Germinal center (tissue), 1 donor: ENCODE data around the gene COL1A2.

Experiments used
- DNase-seq: peaks from one replicate; pipeline ENCODE4 v3.0.0; 2012; ENCODE audit warnings: mixed read lengths, low spot score

The COL1A2 gene

GRCh38 chr7:94411188-94411466 lies 16.4 kb downstream of the COL1A2 start:
- no peak for DNase-seq

- DNase-seq, result no peak
These were observed 18.1 kb downstream of the COL1A2 start for GRCh38 chr7:94412762-94413322.

- no peak for DNase-seq
These were observed 19.8 kb downstream of the COL1A2 start for GRCh38 chr7:94414481-94414880.

GRCh38 chr7:94414980-94415379 lies 20.3 kb downstream of the COL1A2 start:
- DNase-seq, result no peak

GRCh38 chr7:94417306-94417705 lies 22.6 kb downstream of the COL1A2 start:
- DNase-seq, result no peak

- DNase-seq, result no peak
These were observed 23.2 kb downstream of the COL1A2 start for GRCh38 chr7:94417901-94418300.

GRCh38 chr7:94418851-94419250 lies 24.2 kb downstream of the COL1A2 start:
- DNase-seq, result no peak

GRCh38 chr7:94420328-94420727 lies 25.6 kb downstream of the COL1A2 start:
- DNase-seq, result no peak

- DNase-seq, result no peak
These were observed 27.0 kb downstream of the COL1A2 start for GRCh38 chr7:94421681-94422080.

- DNase-seq, result no peak
These were observed 27.4 kb downstream of the COL1A2 start for GRCh38 chr7:94422136-94422535.

- no peak for DNase-seq
These were observed 28.2 kb downstream of the COL1A2 start for GRCh38 chr7:94422827-94423460.

GRCh38 chr7:94423863-94424735 lies 29.4 kb downstream of the COL1A2 start:
- no peak for DNase-seq

- no peak for DNase-seq
These were observed 30.9 kb downstream of the COL1A2 start for GRCh38 chr7:94425546-94425945.

GRCh38 chr7:94426980-94427875 lies 32.5 kb downstream of the COL1A2 start:
- DNase-seq, result no peak

GRCh38 chr7:94429153-94429552 lies 34.5 kb downstream of the COL1A2 start:
- no peak for DNase-seq

GRCh38 chr7:94431176-94431575 lies 36.5 kb downstream of the COL1A2 start:
- no peak for DNase-seq

GRCh38 chr7:94431619-94432280 lies 37.1 kb downstream of the COL1A2 start:
- DNase-seq, result no peak

- no peak for DNase-seq
These were observed 37.6 kb downstream of the COL1A2 start for GRCh38 chr7:94432281-94432670.

GRCh38 chr7:94432817-94433216 lies 38.1 kb downstream of the COL1A2 start:
- DNase-seq, result no peak

- no peak for DNase-seq
These were observed 38.5 kb downstream of the COL1A2 start for GRCh38 chr7:94433224-94433623.

- no peak for DNase-seq
These were observed 39.3 kb downstream of the COL1A2 start for GRCh38 chr7:94434042-94434441.
